ENCODE results near the gene DIRAS3. TPM values are rescaled to one million over a fixed set of nuclear protein-coding genes. Genes with fewer than 3 reads are reported as not detected.

The DIRAS3 gene
- total and polyA plus RNA-seq, 4 donors = 0.92 to 2.3 (median 1.9) TPM; not detected in 1

- H3K4me3 ChIP-seq (ENCODE audit: low read depth in 1 of 3, low read length in 3 of 3) = no peak overlapping the region
- no peak overlapping the region for H3K27ac ChIP-seq (ENCODE audit: low read depth in 1 of 2, low read length in 2 of 2)
- no peak for DNase-seq (ENCODE audit: low spot score)
- H3K9me3 ChIP-seq (ENCODE audit: control insufficient read depth in 4 of 4, low read length in 3 of 4) = no peaks in the 10 kb centered on the region
- H3K9ac ChIP-seq (ENCODE audit: low read depth in 1 of 2, low read length in 2 of 2) = no peak overlapping the region
- no peaks in the 10 kb centered on the region for H3K36me3 ChIP-seq (ENCODE audit: control insufficient read depth in 4 of 4, insufficient read depth in 3 of 4, low read depth in 1 of 4, low read length in 3 of 4)
- 86% methylated on average over 34 of the region's 34 CpGs for WGBS
- H3K27me3 ChIP-seq (ENCODE audit: control insufficient read depth in 4 of 4, insufficient read depth in 4 of 4, low read length in 3 of 4) = no peaks in the 10 kb centered on the region
- no peak for TF ChIP-seq FOXA2 (IDR thresholded peaks at IDR 0.05)
- no peak for TF ChIP-seq EGR1 (IDR thresholded peaks at IDR 0.05; ENCODE audit: low read depth in 2 of 2)
- H3K4me1 ChIP-seq (ENCODE audit: control insufficient read depth in 4 of 4, insufficient read depth in 4 of 4, low read length in 3 of 4) = no peaks in the 10 kb centered on the region
Measured at GRCh38 chr1:68046885-68047658, 3.4 kb downstream of the DIRAS3 start.

- Histone ChIP-seq H3K36me3 (ENCODE audit: control insufficient read depth in 4 of 4, insufficient read depth in 3 of 4, low read depth in 1 of 4, low read length in 3 of 4) (no peaks in the 10 kb centered on the region), H3K9me3 (ENCODE audit: control insufficient read depth in 4 of 4, low read length in 3 of 4) (no peaks in the 10 kb centered on the region), H3K9ac (ENCODE audit: low read depth in 1 of 2, low read length in 2 of 2) (no peak overlapping the region), H3K4me3 (ENCODE audit: low read depth in 1 of 3, low read length in 3 of 3) (no peak overlapping the region), H3K27ac (ENCODE audit: low read depth in 1 of 2, low read length in 2 of 2) (no peak overlapping the region), H3K4me1 (ENCODE audit: control insufficient read depth in 4 of 4, insufficient read depth in 4 of 4, low read length in 3 of 4) (no peaks in the 10 kb centered on the region), H3K27me3 (ENCODE audit: control insufficient read depth in 4 of 4, insufficient read depth in 4 of 4, low read length in 3 of 4) (no peaks in the 10 kb centered on the region)
- no peak for TF ChIP-seq JUND (IDR thresholded peaks at IDR 0.05)
- no peak for TF ChIP-seq RXRA (IDR thresholded peaks at IDR 0.05)
- TF ChIP-seq, protein P1, sequence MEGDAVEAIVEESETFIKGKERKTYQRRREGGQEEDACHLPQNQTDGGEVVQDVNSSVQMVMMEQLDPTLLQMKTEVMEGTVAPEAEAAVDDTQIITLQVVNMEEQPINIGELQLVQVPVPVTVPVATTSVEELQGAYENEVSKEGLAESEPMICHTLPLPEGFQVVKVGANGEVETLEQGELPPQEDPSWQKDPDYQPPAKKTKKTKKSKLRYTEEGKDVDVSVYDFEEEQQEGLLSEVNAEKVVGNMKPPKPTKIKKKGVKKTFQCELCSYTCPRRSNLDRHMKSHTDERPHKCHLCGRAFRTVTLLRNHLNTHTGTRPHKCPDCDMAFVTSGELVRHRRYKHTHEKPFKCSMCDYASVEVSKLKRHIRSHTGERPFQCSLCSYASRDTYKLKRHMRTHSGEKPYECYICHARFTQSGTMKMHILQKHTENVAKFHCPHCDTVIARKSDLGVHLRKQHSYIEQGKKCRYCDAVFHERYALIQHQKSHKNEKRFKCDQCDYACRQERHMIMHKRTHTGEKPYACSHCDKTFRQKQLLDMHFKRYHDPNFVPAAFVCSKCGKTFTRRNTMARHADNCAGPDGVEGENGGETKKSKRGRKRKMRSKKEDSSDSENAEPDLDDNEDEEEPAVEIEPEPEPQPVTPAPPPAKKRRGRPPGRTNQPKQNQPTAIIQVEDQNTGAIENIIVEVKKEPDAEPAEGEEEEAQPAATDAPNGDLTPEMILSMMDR (IDR thresholded peaks at IDR 0.05; ENCODE audit: low read depth, low read length, missing input control) = no peak
- TF ChIP-seq GABPA (IDR thresholded peaks at IDR 0.05 in 1 of 2, conservative IDR thresholded peaks at IDR 0.05 in 1 of 2) = no peak
- TF ChIP-seq HNF4A (conservative IDR thresholded peaks at IDR 0.05) = no peak
- TF ChIP-seq FOXA1 (IDR thresholded peaks at IDR 0.05) = no peak
- TF ChIP-seq SP1 (IDR thresholded peaks at IDR 0.05) = no peak
- TF ChIP-seq, protein P2, sequence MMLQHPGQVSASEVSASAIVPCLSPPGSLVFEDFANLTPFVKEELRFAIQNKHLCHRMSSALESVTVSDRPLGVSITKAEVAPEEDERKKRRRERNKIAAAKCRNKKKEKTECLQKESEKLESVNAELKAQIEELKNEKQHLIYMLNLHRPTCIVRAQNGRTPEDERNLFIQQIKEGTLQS (IDR thresholded peaks at IDR 0.05) = no peak
- no peak for TF ChIP-seq YY1 (IDR thresholded peaks at IDR 0.05)
- no peak for TF ChIP-seq EGR1 (IDR thresholded peaks at IDR 0.05; ENCODE audit: low read depth in 2 of 2)
- TF ChIP-seq NR2F2 (IDR thresholded peaks at IDR 0.05) = no peak
- TF ChIP-seq RAD21 (IDR thresholded peaks at IDR 0.05) = no peak
- TF ChIP-seq TAF1 (conservative IDR thresholded peaks at IDR 0.05) = no peak
- no peak for DNase-seq (ENCODE audit: low spot score)
- 91% methylated on average over 8 of the region's 8 CpGs for WGBS
Measured at GRCh38 chr1:68046423-68046822, 4.0 kb downstream of the DIRAS3 start.

DNA sequence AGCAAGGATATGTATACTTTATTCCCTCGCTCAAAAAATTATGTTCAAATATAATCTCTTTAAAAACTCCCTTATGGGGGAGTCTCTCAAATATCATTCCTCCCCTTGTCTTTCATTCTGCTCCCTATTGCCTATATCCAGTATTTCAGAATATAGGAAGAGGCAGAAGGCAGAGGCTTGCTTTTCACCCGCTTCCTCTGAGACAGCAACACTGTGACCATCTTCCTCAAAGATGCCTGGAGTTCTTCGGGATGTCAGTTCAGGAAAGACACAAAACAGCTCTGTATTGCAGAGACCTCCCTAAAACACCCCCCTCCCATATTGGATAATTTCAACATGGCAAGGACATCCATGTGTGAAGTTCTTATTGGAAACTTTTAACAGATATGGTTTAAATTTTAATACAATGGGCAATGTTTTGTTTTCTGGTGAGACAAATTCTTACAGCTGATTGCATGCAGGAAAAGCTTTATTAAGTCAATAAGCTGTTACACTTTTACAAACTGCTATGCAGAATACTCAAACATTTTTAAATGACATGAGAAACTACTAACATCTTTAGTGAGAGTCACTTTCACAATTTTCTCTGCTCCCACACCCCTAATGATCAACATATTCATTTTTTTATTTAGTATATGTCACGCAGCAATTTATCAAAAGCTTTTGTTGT is 4.8 kb downstream of the DIRAS3 start:
- WGBS = 96% methylated on average over 4 of the region's 4 CpGs

More for the DNA sequence above, 4.8 kb downstream of the DIRAS3 start:
- Histone ChIP-seq H3K27ac (ENCODE audit: low read depth in 1 of 2, low read length in 2 of 2) (no peak overlapping the region), H3K4me3 (ENCODE audit: low read depth in 1 of 3, low read length in 3 of 3) (no peak overlapping the region), H3K9ac (ENCODE audit: low read depth in 1 of 2, low read length in 2 of 2) (no peak overlapping the region), H3K27me3 (ENCODE audit: control insufficient read depth in 4 of 4, insufficient read depth in 4 of 4, low read length in 3 of 4) (no peaks in the 10 kb centered on the region), H3K9me3 (ENCODE audit: control insufficient read depth in 4 of 4, low read length in 3 of 4) (no peaks in the 10 kb centered on the region), H3K4me1 (ENCODE audit: control insufficient read depth in 4 of 4, insufficient read depth in 4 of 4, low read length in 3 of 4) (no peaks in the 10 kb centered on the region), H3K36me3 (ENCODE audit: control insufficient read depth in 4 of 4, insufficient read depth in 3 of 4, low read depth in 1 of 4, low read length in 3 of 4) (no peaks in the 10 kb centered on the region)
- TF ChIP-seq, protein P3, sequence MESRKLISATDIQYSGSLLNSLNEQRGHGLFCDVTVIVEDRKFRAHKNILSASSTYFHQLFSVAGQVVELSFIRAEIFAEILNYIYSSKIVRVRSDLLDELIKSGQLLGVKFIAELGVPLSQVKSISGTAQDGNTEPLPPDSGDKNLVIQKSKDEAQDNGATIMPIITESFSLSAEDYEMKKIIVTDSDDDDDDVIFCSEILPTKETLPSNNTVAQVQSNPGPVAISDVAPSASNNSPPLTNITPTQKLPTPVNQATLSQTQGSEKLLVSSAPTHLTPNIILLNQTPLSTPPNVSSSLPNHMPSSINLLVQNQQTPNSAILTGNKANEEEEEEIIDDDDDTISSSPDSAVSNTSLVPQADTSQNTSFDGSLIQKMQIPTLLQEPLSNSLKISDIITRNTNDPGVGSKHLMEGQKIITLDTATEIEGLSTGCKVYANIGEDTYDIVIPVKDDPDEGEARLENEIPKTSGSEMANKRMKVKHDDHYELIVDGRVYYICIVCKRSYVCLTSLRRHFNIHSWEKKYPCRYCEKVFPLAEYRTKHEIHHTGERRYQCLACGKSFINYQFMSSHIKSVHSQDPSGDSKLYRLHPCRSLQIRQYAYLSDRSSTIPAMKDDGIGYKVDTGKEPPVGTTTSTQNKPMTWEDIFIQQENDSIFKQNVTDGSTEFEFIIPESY (IDR thresholded peaks at IDR 0.05) = no peak
- TF ChIP-seq FOXA2 (IDR thresholded peaks at IDR 0.05) = no peak
- no peak for TF ChIP-seq NR2F2 (IDR thresholded peaks at IDR 0.05)
- TF ChIP-seq GABPA (IDR thresholded peaks at IDR 0.05 in 1 of 2, conservative IDR thresholded peaks at IDR 0.05 in 1 of 2) = no peak
- no peak for TF ChIP-seq EGR1 (IDR thresholded peaks at IDR 0.05; ENCODE audit: low read depth in 2 of 2)
- no peak for DNase-seq (ENCODE audit: low spot score)
